Tibial artery (tissue), 4 donors: ENCODE data around the gene BBOF1.

Experiments
- DNase-seq, 2 donors: peaks; one replicate each; pipeline ENCODE4 v3.0.0-alpha.2; 2019
- H3K27ac ChIP-seq, 2 donors: fragments of 200-600 bp; sonication (generic) in 1 of 2; 1 replicate in 1 of 2; 2 replicates in 1 of 2; pipeline ENCODE4 v1.5.1; 2018 to 2019; ENCODE audit warnings: mild to moderate bottlenecking in 1 of 2
- H3K27me3 ChIP-seq, 2 donors: fragments of 200-600 bp; sonication (generic) in 1 of 2; one replicate each; pipeline versions ENCODE4 v1.5.1 to v1.6.0; 2016 to 2019
- H3K36me3 ChIP-seq, 3 donors: fragments of 200-600 bp; sonication (generic) in 2 of 3; one replicate each; pipeline ENCODE4 v1.5.1; 2016 to 2019; ENCODE audit warnings: mild to moderate bottlenecking in 2 of 3
- H3K4me1 ChIP-seq, 4 donors: fragments of 200-600 bp; sonication (generic) in 2 of 4; 1 replicate in 3 of 4; 2 replicates in 1 of 4; pipeline ENCODE4 v1.5.1; 2016 to 2019
- H3K4me3 ChIP-seq, 2 donors: fragments of 200-600 bp; sonication (generic) in 1 of 2; 1 replicate in 1 of 2; 2 replicates in 1 of 2; pipeline ENCODE4 v1.5.1; 2018 to 2019; ENCODE audit warnings: mild to moderate bottlenecking in 2 of 2
- H3K9me3 ChIP-seq, 3 donors: fragments of 200-600 bp; sonication (generic) in 1 of 3; one replicate each; pipeline ENCODE4 v1.5.1; 2016 to 2019
- intact Hi-C: fragments of 100-400 bp; cut with DNase I; formaldehyde crosslinking; loops from one replicate; pipeline ENCODE4 v1.15.0; 2023; ENCODE audit warnings: low total_unique reads
- TF ChIP-seq, protein P1 (sequence below), 2 experiments: fragments of 200-600 bp in 1 of 2; fragments of 450-650 bp in 1 of 2; IDR thresholded peaks; one replicate each; pipeline ENCODE4 v1.5.1; 2017 to 2019; ENCODE audit warnings: antibody characterized with exemption in 2 of 2, mild to moderate bottlenecking in 1 of 2, moderate library complexity in 1 of 2

BBOF1 gene

DNA sequence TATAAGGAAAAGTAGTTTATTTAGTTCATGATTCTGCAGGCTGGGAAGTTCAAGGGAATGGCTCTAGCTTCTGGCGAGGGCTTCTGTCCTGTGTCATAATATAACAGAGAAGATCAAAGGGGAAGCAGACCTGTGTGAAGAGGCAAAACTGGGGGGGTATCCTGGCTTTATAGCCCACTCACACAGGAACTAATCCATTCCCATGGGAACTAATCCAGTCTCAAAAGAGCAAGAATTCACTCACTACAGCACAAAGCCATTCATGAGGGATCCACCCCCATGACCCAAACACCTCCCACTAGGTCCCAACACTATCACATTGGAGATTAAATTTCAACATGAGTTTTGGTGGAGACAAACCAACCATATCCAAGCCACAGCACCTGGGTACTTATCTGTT lies 58.3 kb downstream of the BBOF1 start:
- Histone ChIP-seq H3K9me3 (no peaks in the 10 kb centered on the region), H3K27me3 (no peaks in the 10 kb centered on the region), H3K27ac (no peak overlapping the region), H3K36me3 (peaks cover 18 to 29% (median 22%) of the 10 kb centered on the region in 3 donors), H3K4me3 (no peak overlapping the region), H3K4me1 (no peaks in the 10 kb centered on the region)
- no peak for DNase-seq
- intact Hi-C loops: no loop called here
- TF ChIP-seq, protein P1, sequence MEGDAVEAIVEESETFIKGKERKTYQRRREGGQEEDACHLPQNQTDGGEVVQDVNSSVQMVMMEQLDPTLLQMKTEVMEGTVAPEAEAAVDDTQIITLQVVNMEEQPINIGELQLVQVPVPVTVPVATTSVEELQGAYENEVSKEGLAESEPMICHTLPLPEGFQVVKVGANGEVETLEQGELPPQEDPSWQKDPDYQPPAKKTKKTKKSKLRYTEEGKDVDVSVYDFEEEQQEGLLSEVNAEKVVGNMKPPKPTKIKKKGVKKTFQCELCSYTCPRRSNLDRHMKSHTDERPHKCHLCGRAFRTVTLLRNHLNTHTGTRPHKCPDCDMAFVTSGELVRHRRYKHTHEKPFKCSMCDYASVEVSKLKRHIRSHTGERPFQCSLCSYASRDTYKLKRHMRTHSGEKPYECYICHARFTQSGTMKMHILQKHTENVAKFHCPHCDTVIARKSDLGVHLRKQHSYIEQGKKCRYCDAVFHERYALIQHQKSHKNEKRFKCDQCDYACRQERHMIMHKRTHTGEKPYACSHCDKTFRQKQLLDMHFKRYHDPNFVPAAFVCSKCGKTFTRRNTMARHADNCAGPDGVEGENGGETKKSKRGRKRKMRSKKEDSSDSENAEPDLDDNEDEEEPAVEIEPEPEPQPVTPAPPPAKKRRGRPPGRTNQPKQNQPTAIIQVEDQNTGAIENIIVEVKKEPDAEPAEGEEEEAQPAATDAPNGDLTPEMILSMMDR (IDR thresholded peaks at IDR 0.05): no peak

DNA sequence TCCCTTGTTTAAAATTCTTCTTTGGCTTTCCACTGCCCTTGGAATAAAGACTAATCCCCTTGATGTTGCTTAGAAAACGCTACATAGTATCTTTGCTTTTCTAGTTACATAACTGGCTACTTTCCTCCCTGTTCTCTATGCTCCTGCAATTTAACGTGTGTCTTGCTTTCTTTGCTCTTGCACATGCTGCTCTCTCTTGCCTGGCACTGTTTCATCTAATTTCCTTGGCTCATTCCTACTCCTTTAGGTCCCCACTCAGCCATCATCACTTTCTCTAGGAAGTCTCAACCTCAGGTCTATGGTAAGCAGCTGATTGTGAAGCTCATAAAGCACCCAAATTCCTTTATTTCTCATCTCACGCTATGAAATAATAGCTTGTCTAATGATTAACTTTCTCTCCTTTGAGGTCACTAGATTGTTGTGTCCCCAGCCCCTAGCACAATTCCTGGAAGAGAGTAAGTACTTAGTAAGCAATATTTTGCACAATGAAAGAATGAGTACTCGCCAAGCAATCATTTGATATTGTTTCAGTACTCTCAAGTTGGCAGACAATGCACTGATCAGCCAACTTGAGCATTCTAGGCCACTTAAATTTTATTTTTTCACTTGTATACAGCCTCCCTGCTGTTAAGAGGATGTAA lies 61.8 kb downstream of the BBOF1 start:
- intact Hi-C loops: no loop called here
- Histone ChIP-seq H3K4me1 (peaks cover 0 to 21% (median 18%) of the 10 kb centered on the region in 4 donors), H3K27ac (no peak overlapping the region), H3K9me3 (no peaks in the 10 kb centered on the region), H3K4me3 (no peak overlapping the region), H3K36me3 (no peaks in the 10 kb centered on the region), H3K27me3 (no peaks in the 10 kb centered on the region)
- no peak for DNase-seq
- TF ChIP-seq, protein P1 (IDR thresholded peaks at IDR 0.05): no peak

DNA sequence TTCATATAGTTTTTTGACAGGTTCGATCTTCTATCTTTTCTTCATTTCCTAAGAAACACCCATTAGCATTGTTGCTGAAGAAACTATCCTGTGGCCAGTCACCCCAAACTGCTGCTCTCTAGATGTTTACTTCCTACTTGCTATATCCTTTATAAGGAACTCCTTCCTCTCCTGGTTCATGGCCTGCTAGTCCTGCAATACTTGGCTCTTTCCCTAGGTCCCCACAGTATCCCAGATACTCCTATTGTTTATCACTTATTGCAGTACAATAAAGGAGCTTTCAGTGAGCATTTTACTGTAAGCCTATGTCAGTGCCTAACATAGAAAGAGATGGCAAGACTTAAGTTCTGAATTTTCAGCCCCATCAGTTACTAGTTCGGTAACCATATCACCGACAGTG lies 62.3 kb downstream of the BBOF1 start:
- Histone ChIP-seq H3K9me3 (no peaks in the 10 kb centered on the region), H3K27me3 (no peaks in the 10 kb centered on the region), H3K27ac (no peak overlapping the region), H3K4me3 (no peak overlapping the region), H3K36me3 (no peaks in the 10 kb centered on the region), H3K4me1 (peaks cover 0 to 26% (median 20%) of the 10 kb centered on the region in 4 donors)
- DNase-seq: no peak
- TF ChIP-seq, protein P1 (IDR thresholded peaks at IDR 0.05): no peak
- intact Hi-C loops: no loop called here

DNA sequence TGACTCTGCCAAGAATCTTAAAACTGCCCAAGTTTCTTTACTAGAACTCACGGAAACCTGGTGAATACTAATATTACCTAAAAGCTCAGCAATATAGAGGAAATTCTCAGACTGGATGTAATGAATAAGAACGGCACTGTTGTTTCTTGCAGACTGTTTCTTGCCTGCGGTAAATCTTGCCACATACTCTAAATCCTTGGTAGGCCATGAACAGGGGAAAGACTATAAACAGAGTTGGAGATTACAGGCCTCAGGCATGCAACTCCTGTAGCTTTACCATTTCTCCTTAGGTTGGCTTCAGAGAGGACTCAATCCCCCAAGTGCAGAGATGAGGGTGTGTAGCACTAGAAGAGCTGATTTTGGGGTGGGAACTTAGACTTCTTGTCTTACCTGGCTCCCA lies 64.0 kb downstream of the BBOF1 start:
- Histone ChIP-seq H3K27ac (peak overlapping the region; percentile 91 to 97), H3K27me3 (no peaks in the 10 kb centered on the region), H3K4me1 (peaks cover 0 to 29% (median 20%) of the 10 kb centered on the region in 4 donors), H3K4me3 (peak overlapping the region; percentile 71 to 94), H3K36me3 (no peaks in the 10 kb centered on the region), H3K9me3 (no peaks in the 10 kb centered on the region)
- no peak for DNase-seq
- intact Hi-C loops: no loop called here
- TF ChIP-seq, protein P1 (IDR thresholded peaks at IDR 0.05): no peak

DNA sequence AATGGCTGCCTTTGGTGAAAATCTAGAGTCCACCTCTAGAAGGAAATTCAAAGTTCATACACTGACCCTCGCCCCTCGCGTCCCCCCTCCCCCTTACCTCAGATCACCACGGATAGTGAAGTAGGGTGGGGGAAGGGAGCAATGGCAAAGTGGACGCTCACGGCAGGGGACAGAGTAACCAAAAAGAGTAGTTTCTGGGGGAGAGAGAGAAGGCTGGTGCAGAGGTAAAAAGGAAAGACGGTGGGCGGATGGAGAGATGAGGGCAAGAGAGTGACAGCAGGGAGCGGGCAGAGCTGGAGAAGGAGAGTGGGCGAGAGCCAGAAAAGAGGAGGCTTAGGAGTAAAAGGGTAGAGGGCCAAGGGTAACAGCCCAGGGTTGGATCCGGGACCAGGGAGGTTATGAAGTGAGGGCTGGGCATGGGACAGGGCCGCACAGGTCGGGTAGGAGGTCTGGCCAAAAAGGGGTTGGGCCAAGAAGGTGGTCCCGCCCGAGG lies 64.7 kb downstream of the BBOF1 start:
- Histone ChIP-seq H3K36me3 (no peaks in the 10 kb centered on the region), H3K4me3 (peak overlapping the region; percentile 71 to 94), H3K27me3 (no peaks in the 10 kb centered on the region), H3K9me3 (no peaks in the 10 kb centered on the region), H3K27ac (peak overlapping the region; percentile 91 to 97), H3K4me1 (peaks cover 0 to 29% (median 20%) of the 10 kb centered on the region in 4 donors)
- no peak for DNase-seq
- TF ChIP-seq, protein P1 (IDR thresholded peaks at IDR 0.05): no peak
- intact Hi-C loops: no loop called here
